Epithelial cell of proximal tubule (primary cell): ENCODE results near the gene NAA40. TPM values are rescaled to one million over a fixed set of nuclear protein-coding genes. Genes with fewer than 3 reads are reported as not detected.
A peak's percentile ranks its signal among the peaks of the same experiment; 100 is the strongest.

ENCODE experiments used
- DNase-seq: peaks from one replicate; pipeline ENCODE4 v3.0.0-alpha.2; 2011; ENCODE audit warnings: low read depth
- H3K4me3 ChIP-seq: 2 replicates; pipeline ENCODE4 v1.5.1; 2011; ENCODE audit warnings: low read depth, mild to moderate bottlenecking, low read length
- CTCF ChIP-seq: conservative IDR thresholded peaks from 2 replicates; pipeline ENCODE4 v1.5.1; 2012; ENCODE audit warnings: low read depth, mild to moderate bottlenecking, low read length
- total RNA-seq: library from RNA; depleted of rRNA; stranded (reverse); fragments of >200 nt; gene quantifications from 2 replicates; pipeline ENCODE4 v1.2.3, GENCODE V29; 2015

Gene NAA40
- total RNA-seq, 1 donor from 2014 or later: 17.6 TPM

DNA sequence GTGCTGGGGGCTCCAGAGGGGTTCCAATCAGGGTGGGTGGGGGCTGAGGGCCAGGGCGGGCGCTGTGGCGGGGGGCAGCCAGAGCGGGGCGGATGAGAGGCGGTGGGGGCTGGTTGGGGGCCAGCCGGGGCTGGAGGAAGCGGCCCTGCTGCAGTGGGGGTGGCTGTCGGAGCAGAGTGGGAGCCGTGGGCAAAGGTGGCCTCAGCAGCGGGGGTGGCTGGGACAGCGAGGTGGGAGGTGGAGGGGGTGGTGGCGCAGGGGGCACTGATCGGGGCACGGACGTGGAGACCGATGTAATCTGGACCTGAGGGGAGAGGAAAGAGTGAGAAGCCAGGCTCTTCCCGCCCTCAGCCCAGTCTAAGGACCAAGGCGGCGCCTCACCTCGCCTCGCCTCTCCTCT is 26.9 kb upstream of the NAA40 start:
- TF ChIP-seq CTCF: no peak

GRCh38 chr11:63912678-63913077 is 26.1 kb upstream of the NAA40 start:
- TF ChIP-seq CTCF: no peak
- no peak for DNase-seq
- H3K4me3 ChIP-seq: no peak overlapping the region

More for the DNA sequence above, 26.9 kb upstream of the NAA40 start:
- DNase-seq: no peak
- no peak overlapping the region for H3K4me3 ChIP-seq

DNA sequence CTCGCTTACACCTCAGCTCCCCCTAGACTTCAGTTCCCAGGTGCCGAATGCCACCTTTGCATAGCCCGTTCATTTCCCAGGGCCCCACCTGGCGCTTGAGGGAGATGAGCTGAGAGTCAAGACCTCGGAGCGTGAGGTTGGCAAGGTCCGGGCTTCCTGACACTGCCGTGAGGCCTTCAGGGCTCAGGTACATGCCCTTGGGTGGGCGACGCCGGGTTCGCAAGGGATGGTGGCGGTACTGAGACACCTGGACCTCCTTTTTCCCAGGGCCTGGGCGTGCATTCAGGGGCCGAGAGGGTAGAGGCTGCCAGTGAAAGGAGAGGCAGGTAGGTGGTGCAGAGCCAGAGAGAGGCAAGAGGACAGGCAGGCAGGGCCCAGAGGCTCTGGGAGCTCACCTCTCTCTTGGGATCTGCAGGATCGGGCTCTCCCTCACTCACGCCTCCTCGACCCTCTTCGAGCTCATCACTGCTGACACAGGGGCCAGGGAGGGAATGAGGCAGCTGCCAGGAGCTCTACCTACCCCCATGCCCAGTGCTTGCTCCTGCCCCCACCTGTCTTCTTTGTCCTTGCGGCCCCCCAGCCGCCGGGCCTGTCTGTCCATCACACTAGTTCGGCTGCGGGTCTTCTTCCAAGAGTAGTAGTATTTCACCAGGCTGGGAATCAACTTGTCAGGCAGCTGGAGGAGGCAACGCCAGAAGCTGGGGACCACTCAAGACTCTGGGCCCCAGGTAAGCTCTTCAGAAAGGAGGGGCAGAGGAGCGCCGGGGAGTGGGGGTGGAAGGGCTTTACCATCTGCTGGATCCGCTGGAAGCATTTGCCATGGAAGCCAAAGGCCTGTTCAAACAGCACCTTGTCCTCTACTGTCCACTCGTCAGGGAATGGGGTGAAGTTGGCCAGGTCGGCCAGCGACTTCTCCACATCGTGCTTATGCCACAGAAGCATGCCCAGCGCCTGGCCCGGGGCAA is 24.7 kb upstream of the NAA40 start:
- no peak for DNase-seq
- no peak for TF ChIP-seq CTCF

GRCh38 chr11:63914896-63915691 is 23.7 kb upstream of the NAA40 start:
- TF ChIP-seq CTCF: no peak
- no peak overlapping the region for H3K4me3 ChIP-seq

More for the DNA sequence above, 24.7 kb upstream of the NAA40 start:
- no peak overlapping the region for H3K4me3 ChIP-seq

GRCh38 chr11:63915961-63916836 is 22.6 kb upstream of the NAA40 start:
- DNase-seq: no peak
- peak; percentile 54 for TF ChIP-seq CTCF
- peak overlapping the region; percentile 56 for H3K4me3 ChIP-seq

More at GRCh38 chr11:63914896-63915691, 23.7 kb upstream of the NAA40 start:
- DNase-seq: no peak
